Measurements from ENCODE around the gene ATF3.
"Not testable (repeated sequence)": the region's sequence is repeated elsewhere in the genome, so short reads cannot be mapped to it uniquely, and the experiment has no call there.

The ATF3 gene

DNA sequence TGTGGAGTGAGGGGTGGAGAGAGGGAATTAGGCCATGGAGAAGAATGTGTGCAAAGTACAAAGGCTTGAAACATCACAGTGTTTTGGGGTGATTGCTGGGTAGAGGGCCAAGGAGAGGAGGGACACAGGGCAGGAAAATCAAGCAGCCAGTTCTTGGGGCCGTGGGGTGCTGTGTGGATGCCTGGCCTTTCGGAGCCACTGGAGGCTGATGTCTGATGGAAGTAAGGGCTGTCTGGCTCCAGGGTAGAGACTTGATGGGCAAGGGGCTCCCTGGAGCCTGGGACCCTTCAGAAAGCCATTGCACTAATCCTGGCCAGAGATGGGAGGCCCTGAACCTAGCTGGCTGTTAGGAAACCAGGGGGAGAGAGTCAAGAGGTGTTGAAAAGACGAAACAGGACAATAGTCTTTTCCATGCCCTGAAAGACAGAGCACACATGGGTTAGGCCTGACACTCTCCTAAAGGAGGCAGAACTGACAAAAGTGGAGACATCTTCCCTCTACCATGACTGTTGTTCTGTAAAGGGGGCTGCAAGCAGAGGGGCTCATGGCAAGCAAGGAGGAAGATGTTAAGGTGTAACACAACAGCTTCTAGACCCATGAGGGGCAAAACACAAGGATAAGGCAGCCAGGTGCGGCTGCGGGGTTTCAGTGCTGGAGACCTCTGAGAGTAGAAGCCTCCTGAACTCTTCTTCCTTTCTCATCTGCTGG lies 21.0 kb downstream of the ATF3 start:
- no peak for DNase-seq

DNA sequence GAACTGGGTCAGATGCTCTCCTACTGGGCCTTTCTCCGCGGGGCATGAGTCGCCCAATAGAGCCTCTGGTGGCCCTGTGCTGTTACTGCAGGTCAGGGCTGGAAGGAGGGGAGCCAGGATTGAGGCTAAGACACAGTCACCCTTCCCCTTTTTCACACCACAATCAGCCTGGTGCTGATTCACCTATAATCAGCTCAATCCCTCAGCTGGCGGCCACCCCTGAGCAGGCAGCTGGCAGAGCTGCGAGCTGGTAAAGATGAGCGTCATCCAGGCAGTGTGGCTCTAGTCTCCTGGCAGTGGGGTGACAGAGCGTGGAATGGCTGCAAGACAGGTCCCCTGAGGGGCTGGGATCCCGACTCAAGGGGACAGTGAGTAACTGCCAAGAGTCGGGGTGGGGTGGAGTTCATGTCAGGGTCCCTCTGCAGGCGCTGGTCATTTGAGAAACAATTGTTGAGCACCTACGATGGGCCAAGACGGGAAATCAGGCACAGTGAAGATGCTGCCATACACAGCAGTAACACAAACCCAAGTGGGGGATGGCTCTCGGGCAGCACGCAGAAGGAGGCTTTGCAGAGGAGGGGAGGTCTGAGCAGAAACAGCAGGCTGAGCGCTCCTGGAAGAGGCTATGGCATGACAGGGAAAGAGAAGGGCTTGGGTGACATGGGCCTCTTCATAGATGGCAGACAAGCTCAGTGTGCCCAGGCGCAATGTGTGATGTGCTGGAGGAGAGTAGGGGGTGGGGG lies 21.8 kb downstream of the ATF3 start:
- DNase-seq: peak; percentile 29

DNA sequence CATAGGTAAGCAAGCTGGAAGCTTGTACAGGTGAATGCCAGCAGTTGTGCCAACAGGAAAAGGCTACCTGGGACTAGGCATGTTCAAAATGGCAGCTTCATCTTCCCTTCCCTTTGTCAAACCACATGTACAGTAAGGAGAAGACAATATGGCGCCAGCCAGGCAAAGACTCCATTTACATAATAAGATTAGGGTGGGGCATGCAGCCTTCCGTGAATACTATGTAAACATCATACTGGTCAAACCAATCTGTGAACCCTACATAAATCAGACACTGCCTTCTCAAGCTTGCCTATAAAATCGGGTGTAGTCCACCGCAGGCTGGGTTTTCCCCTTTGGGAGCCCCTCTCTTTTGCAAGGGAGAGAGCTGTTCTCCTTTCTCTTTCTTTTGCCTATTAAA lies 24.6 kb downstream of the ATF3 start:
- DNase-seq: no peak

DNA sequence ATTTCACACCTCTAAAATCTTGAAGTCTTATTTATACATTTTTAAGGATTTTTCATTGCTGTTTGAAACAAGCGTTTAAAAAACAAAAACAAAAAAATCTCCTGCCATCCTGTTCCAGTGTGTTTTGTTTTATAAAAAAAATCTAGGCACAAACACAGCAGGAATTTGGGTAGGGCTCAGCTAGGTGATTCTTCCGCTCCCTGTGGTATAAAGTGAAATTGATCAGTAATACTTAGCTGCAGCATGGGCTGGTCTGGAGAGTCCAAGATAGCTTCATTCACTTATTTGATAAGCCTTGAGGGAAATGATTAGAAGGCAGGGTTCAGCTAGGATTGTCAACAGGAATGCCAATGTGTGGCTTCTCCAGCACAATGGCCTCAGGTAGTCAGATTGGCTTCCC lies 25.7 kb downstream of the ATF3 start:
- DNase-seq: no peak

DNA sequence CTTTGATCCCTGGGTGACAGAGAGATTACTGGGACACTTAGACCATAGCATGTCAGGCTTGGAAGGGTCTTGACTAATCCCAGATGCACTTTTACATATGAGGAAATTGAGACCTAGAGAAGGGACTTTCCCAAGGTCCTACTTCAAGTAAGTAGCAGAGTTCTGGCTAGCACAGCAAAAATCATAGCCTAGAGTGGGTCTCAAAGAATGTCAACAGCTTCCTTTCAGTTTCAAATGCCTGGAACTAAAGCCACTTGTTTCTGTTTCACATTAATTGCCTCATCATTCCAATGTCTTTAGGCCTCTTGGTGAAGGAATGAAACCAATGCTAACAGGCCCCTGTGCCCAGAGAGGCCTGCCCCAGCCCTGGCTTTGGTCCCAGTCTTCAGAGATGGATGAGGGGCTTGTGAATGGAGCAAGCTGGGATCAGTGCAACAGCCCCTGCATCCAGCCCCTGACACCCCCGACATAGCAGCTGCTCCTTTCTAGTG lies 26.6 kb downstream of the ATF3 start:
- no peak for DNase-seq

DNA sequence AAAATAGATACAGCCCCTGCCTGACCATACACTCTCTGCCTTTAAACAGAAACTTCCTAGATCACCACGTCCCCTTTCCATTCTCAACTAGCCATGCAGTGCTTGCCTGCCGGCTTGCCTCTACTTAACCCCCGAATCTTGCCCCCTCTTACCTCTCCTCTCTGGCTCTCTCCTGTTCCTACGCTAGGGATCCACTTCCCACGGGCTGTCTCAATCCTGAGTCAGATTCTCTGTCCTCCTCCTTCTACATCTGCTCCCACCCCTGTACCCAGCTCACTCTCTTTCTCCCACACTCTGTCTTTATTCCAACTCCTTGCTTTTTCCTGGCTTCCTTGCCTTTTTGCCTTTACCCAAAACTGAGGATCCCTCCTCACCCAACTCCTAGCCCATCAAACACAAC lies 29.3 kb downstream of the ATF3 start:
- no peak for DNase-seq

DNA sequence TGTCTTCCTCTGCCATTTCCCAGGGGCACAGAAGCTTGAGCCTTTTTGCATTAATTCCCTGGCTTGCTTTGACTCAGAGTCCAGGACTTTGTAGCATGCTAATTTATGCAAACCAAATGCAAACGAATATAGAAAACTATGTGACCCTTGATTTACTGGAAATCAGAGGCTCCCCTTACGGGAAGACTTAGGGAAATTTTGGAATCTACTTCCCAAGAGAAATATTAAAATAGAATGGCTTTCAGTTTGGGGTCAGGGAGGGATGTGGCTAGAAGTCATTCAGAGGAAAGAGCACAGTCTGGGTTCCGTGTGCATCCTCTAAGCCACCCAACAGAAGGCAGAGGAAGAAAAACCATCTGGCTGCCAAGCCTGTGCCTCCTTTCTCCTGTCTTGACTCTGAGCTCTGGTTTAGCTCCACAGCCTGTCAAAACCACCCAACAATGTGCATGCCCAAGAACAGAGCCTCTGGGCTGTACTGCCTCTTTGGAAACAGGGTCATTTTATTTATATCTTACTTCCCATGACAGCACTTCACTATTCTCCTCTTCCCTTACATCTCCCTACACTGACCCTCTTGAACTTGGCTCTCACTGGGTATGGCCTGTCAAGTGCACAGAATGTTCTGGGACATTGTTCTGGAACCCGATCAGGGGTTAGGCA lies 30.1 kb downstream of the ATF3 start:
- no peak for DNase-seq

DNA sequence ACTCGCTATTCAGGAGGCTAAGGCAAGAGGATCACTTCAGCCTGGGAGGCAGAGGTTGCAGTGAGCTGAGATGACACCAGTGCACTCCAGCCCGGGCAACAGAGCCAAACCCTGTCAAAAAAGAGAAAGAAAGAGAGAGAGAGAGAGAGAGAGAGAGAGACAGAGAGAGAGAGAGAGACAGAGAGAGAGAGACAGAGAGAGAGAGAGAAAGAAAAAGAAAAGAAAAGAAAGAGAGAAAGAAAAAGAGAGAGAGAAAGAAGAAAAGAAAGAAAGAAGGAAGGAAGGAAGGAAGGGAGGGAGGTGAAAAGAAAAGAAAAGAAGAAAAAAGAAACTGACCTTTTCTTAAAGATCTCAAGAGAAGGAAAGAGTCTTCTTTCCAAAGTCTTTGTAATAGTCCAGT lies 31.0 kb downstream of the ATF3 start:
- DNase-seq: not testable (repeated sequence)

DNA sequence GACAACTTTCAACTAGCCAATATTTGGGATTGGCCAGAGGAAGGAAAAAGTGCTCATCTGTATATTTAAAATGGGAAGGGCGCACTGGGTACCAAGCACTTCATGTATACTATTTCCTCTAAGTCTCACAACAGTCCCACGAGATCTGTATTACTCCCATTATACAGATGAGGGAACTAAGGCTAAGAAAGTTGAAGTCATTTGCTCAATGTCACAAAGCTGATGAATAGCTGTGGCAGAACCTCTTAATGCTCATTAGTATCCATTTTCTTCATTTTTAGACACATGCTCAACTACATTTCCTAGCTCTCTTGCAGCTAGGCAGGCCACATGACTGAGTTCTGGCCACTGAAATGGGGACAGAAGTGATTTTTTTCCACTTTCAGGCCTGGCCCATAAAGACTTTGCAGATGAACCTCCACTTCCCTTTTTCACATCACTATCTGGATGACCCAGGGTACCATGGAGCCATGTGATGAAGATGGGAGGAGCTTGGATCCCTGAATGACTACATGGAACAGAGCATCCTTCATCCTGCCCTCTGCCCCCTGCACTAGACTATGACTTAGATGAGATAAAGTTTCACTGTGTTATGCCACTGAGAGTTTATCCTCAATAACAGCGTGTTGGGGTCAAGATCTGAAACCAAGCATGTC lies 31.8 kb downstream of the ATF3 start:
- no peak for DNase-seq

DNA sequence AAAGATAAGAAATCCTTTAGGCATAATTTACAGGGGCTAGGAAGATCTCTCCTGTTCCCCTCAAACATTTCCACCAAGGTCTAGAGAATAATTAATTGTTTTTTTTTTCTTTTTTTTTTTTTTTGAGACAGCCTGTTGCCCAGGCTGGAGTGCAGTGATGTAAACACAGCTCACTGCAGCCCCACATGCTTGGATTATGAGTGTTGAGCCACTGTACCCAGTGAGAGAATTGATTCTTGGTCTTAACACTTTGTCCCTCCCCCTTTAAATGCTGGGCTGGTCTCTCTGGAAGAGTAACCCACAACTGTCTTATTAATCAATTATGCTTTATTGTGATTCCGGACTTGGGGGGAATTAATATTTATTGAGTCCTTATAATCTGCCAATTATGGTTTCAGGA lies 33.4 kb downstream of the ATF3 start:
- no peak for DNase-seq

DNA sequence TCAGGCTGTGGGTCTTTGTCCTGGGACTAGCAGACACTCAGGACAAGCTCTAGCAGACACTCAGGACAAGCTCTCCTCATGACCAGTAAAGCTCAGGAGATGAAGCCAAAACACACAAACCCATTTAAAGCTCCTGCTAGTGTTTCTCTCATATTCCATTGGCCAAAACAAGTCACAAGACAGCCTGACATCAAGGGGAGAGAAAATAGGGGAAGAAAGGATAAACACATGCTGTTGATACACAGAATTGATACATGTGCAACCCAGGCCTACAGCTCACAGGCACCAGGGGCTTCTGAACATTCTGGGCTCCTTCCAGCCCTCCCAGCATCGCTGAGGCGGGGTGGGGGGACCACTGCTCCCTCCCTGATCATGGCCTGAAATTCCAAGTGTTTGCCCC lies 35.3 kb downstream of the ATF3 start:
- no peak for DNase-seq

DNA sequence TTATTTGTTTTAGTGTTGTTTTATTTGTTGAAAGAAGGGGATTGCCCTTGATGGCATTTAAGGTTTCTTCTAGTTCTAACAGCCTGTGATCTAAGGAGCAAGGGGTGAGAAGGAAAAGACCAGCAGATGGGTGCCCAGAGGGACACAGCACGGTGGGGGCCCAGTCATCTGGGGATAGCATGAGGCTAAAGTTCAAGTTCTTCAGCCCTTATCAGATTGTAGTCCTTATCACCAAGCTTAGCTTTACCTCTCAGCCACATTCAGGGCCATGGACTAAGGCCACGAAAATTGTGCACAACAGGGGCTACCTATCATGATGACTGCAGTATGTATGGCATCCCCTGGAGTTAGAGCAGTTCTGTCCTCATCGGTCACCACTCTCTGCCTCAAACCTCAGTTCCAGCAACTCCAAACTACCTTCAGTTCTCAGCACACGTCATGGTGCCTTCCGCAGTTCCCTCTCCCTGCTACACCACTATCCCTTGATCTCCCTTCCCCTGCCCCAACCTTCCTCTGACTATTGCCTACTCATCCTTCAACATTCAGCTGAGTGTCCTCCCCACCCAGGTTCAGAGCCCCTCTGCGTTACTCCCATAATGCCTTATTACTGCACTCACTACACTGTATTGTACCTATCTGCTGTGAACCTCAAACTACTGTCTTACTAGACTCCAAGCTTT lies 36.4 kb downstream of the ATF3 start:
- DNase-seq: no peak

DNA sequence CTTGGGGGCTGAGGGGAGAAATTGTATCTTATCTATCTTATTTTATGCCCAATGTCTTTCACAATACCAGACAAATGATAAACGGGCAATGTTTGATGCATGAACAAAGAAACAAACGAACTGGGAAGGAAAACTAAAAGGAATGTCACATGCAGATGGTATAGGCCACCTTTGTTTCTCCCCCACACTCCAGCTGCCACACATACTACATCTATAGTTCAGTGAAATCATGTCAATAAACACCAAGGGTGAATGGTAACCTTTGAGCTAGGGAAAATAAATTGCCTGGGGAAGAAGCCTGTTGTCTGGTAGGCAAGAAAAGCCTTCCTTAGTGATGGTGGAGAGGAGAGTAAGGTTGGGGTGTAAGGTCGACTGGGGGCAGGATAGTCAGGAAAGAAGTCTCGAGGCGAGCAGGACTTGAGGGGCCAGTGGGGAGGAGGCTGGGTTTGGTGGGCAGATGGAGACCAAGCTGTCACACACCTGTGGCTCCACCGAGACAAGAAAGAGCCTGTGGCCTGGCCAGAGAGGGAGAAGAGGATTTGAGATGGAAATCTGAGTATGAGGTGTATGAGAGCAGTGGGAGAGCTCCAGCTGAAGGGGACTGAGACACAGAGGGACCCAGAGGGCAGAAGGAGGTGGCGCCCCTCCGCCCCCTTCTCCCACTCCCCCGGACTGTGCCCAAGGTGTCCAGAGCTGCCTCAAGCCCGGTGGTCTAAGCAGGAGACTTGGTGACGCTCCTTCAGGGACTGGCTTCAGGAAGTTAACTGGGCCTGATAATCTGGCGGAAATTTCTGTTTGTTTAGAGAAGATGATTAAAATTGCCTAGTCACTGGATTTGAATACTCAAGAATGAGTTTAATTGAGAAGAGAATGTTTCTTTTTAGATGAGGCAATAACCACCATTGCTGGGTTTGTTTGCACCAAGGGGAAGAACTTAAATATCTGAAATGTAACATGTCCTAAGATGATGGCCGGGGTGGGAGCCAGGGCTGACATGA lies 37.3 kb downstream of the ATF3 start:
- no peak for DNase-seq

DNA sequence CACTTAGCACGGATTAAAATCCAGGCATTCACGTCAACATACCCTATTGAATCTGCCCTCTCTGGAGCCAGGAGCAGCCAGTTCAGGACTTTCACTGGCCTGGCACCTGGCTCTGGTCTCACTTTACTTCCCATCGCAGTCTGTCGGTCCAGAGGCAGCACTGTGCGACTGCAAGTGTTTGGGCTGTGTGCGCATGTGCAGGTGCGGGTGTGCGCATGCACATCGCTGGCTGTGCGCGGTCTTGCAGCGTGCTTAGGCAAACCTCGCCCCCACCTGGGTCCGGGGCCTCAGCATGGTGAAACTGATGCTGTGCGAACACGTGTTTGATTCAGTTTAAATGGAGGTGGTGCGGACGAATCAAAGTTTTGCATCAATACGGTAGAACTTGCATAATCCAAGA lies 38.0 kb downstream of the ATF3 start:
- DNase-seq: no peak

DNA sequence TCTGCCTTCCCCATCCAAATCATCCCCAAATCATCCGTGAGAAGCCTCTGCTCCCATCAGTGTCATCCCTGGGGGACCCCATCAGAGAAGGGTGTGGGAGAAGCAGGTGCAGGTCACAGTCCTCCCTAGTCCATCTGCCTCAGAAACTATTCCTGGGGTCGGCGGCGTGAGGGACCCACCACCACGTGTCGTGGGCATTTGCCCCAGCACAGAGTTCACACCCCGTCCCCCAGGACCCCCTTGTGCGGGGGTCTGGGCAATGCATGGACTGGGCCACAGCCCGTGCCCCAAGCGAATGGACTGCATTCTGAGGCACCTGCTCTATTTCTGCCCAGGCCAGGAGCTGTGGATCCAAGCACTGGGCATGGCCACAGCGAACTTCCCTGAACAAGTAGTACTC lies 38.4 kb downstream of the ATF3 start:
- DNase-seq: no peak

DNA sequence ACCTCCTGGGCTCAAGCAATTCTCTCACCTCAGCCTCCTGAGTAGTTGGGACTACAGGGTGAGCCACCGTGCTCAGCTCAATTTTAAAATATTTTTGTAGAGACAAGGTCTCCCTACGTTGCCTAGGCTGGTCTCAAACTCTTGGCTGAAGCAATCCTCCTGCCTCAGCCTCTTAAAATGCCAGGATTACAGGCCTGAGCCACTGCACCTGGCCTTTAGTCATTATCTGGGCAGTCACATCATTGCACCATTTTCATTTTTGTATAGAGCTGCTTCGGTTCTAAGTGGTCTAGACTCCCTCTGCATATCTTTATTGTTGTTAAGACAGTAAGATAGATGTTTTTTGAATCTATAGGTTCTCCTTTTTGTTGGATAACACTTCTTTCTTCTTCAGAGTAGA lies 39.9 kb downstream of the ATF3 start:
- DNase-seq: no peak

DNA sequence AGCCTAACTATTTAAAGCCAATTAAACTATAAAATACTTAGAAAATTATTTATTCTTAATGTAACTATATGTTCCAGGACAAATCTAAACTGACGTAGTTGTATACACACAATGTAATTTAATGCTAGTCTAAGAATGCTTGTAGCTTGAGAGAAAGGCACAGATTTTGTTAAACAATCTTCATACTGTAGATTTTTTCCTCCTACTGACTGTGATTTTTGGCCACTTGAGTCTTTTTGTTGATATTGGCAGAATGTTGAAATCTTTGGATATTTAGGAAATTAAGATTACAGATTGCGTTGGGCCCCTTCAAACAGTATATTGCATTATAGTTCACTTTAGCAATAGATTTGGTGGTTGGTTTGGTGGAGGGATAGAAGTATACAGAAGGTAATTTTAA lies 40.5 kb downstream of the ATF3 start:
- no peak for DNase-seq

DNA sequence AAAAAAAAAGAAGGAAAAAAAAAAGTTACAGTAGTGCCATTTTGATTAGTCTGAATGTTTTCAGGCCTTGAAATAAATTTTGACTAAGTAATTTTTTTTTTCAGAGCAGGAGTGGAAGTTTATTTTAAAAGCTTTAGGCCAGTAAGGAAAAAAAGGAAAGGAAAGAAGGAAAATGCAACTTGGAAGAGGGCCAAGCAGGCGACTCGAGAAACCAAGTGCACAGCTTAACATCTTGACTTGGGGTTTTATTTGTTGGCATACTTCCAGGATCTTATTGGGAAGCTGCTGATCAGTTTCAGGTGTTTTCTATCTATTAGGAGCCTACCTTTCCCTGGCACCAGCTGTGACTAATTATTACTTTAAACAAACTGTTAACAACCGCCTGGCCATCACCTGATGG lies 41.7 kb downstream of the ATF3 start:
- DNase-seq: peak; percentile 59

DNA sequence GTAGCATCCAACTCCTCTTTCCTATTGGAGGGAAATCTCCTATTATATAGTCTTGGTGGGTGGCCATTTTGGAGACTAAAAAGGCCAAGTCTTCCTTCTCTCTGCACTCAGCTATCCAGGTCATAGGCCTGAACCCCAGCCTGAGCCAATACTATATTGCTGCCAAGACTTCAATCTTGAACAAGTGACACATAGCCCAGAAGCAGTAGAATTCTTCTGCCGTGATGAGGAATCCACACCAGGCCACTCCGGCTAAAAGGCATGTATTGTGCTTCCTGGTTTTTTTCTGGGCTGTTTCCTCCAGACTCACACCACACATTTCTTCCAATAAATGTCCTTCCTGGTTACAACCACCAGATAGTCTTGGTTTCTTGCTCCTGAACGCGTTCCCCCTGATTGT lies 43.0 kb downstream of the ATF3 start:
- DNase-seq: no peak

DNA sequence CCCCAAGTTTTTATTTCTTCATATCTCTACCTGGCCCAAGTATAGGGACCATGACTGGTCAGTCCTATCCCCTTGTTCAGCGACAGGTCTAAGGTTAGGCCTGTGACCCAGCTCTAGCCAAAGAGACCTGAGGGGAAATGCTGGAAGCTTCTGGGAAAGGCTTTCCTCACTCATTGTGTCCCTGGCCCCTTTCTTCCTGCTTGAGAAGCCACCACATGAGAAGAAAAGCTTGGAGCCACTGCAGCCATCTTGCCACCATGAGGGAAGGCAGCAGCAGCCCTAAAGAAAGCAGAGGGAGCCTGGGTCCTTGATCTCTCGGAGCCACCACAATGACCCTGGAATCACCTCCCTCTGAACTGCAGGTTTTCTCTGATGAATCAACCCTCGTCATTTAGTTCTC lies 43.4 kb downstream of the ATF3 start:
- DNase-seq: no peak

DNA sequence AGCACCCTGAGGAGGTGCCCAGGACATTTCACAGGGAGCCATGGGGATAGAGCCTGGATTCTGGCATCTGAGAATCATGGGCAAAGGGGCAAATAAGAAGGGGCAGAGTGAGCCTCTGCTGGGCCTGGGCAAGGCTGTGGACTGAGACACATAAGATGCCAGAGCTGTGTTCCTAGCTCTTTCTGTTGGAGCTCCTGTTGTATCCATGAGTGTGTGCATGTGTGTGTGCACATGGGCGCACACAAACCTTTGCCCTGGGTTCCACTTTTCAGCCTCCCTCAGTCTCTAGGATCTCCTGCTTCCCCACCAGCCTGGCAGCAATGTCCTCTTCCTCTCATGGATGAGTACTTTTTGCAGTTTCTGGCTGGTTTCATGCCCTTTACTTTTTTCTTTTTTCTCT lies 44.0 kb downstream of the ATF3 start:
- no peak for DNase-seq
